AML-193 (cell line): ENCODE measurements around the gene CAPN11.
A peak's percentile ranks its signal among the peaks of the same experiment; 100 is the strongest.

Experiments
- DNase-seq, 2 experiments: peaks; one replicate each; lab custom pipeline; 2025; lab: John Stamatoyannopoulos, UW

The CAPN11 gene

GRCh38 chr6:44214307-44214706 lies 55.7 kb downstream of the CAPN11 start:
- DNase-seq = no peak

GRCh38 chr6:44216677-44217331 lies 58.2 kb downstream of the CAPN11 start, which contains the start of gene MYMX:
Gene MYMX (plus strand): TSS chr6:44216926. CDS start chr6:44217472, 546 bp downstream.
- DNase-seq = no peak

GRCh38 chr6:44217332-44218143 lies 58.9 kb downstream of the CAPN11 start:
- no peak for DNase-seq

GRCh38 chr6:44219053-44219814 lies 60.6 kb downstream of the CAPN11 start:
- DNase-seq = peak; percentile 82 to 84

- no peak for DNase-seq
Observed at GRCh38 chr6:44219815-44220784, 61.5 kb downstream of the CAPN11 start.

GRCh38 chr6:44220913-44221290 lies 62.3 kb downstream of the CAPN11 start:
- DNase-seq = no peak

- peak; percentile 88 to 95 for DNase-seq
Observed at GRCh38 chr6:44221291-44221960, 62.8 kb downstream of the CAPN11 start.

- DNase-seq = no peak
Observed at GRCh38 chr6:44221961-44222335, 63.3 kb downstream of the CAPN11 start.

GRCh38 chr6:44222486-44223318 lies 64.1 kb downstream of the CAPN11 start:
- no peak for DNase-seq

GRCh38 chr6:44223319-44224028 lies 64.9 kb downstream of the CAPN11 start, which contains the start of gene SLC29A1:
Gene SLC29A1 (plus strand): TSS chr6:44223595. CDS start chr6:44227314, 3,719 bp downstream.
- DNase-seq = peak; percentile 74 to 76

- peak in 1 of 2 experiments; percentile 27 for DNase-seq
Observed at GRCh38 chr6:44224029-44224964, 65.7 kb downstream of the CAPN11 start.

GRCh38 chr6:44224965-44225305 lies 66.3 kb downstream of the CAPN11 start:
- DNase-seq = no peak

GRCh38 chr6:44225579-44226325 lies 67.1 kb downstream of the CAPN11 start:
- DNase-seq = no peak

- DNase-seq = peak; percentile 27 to 41
Observed at GRCh38 chr6:44226368-44227147, 67.9 kb downstream of the CAPN11 start.

- no peak for DNase-seq
Observed at GRCh38 chr6:44227148-44227793, 68.7 kb downstream of the CAPN11 start.

- DNase-seq = no peak
Observed at GRCh38 chr6:44228031-44228430, 69.4 kb downstream of the CAPN11 start.
